GM18502 (cell line): ENCODE results near the gene VRK1.
A peak's percentile ranks its signal among the peaks of the same experiment; 100 is the strongest.
"Not testable (repeated sequence)": the region's sequence is repeated elsewhere in the genome, so short reads cannot be mapped to it uniquely, and the experiment has no call there.

ENCODE experiments used
- ATAC-seq: cut with Tn5 transposase; IDR thresholded peaks from one replicate; pipeline ENCODE4 v1.9.1; 2021; ENCODE audit warnings: mild to moderate bottlenecking; ENCODE audit not compliant: unreplicated experiment, poor library complexity

Gene VRK1, protein sequence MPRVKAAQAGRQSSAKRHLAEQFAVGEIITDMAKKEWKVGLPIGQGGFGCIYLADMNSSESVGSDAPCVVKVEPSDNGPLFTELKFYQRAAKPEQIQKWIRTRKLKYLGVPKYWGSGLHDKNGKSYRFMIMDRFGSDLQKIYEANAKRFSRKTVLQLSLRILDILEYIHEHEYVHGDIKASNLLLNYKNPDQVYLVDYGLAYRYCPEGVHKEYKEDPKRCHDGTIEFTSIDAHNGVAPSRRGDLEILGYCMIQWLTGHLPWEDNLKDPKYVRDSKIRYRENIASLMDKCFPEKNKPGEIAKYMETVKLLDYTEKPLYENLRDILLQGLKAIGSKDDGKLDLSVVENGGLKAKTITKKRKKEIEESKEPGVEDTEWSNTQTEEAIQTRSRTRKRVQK

GRCh38 chr14:96796851-96797581, at the start of gene VRK1:
Gene VRK1 (plus strand): TSS chr14:96797382. CDS start chr14:96833472, 36,090 bp downstream.
- ATAC-seq = peak; percentile 97

DNA sequence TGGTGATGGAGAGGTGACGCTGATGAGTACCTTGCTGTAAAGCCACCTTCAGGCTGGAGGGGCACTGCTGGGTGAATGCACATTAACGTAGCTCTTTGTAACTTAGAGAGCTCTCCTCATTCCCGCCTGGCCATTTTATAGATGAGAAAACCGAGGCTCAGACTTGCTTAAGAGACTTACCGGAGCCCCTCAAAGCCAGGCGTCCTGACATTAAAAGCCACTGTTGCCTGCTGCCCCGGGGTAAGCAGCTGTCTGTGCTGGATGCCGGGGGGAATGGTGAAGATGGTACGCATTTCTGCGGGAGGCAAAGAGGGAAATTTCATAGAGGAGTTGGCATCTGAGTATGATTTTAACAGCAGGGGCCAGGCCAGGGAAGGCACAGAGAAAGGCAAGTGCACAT, 49.6 kb upstream of the VRK1 start:
- ATAC-seq = no peak

- ATAC-seq = no peak
These were observed 48.8 kb upstream of the VRK1 start for GRCh38 chr14:96748362-96748761.

DNA sequence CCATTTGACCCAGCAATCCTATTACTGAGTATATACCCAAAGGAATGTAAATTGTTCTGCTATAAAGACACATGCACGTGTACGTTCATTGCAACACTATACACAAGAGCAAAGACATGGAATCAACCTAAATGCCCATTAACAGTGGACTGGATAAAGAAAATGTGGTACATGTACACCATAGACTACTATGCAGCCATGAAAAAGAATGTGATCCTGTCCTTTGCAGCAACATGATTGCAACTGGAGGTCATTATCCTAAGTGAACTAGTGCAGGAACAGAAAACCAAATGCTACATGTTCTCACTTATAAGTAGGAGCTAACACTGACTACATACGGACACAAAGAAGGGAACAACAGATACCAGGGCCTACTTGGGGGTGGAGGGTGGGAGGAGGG, 45.7 kb upstream of the VRK1 start:
- ATAC-seq = no peak

GRCh38 chr14:96752125-96752524, 45.1 kb upstream of the VRK1 start:
- ATAC-seq = no peak

DNA sequence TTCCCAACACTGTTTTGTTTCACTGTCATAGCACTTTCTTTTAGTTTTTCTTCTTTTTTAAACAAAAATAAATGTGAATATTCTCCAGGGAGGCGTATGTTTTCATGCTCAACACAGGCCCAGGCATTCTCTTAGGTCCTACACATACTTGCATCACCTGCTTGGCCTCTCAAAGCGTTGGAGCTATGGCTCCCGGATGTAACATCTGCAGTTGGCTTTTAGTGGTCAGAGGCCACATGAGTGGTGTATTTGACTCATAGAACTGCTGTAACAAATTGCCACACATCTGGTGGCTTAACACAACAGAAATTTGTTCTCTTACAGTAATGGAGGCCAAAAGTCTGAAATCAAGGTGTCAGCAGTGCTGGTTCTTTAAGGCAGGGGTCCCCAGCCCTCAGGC, 44.6 kb upstream of the VRK1 start:
- ATAC-seq = no peak

- ATAC-seq = no peak
These were observed 42.9 kb upstream of the VRK1 start for GRCh38 chr14:96754162-96754844.

- ATAC-seq = no peak
These were observed 42.4 kb upstream of the VRK1 start for GRCh38 chr14:96754845-96755184.

GRCh38 chr14:96756745-96757144, 40.4 kb upstream of the VRK1 start:
- ATAC-seq = no peak

DNA sequence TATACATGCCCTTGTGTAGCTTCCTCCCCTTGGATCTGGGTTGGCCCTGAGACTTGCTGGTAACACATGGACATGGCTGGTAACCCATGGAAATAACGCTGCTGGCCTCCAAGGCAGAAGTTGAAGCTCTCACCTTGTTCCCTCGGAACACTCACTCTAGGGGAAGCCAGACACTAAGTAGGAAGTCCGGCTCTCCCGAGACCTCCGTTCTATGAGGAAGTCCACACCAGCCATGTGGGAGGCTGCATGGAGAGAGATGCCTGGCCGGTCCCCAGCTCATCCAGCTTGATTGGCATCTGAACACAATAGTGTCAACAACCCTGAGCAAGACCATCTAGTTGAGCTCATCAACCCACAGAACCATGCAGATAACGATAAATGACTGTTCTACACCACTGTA, 39.7 kb upstream of the VRK1 start:
- no peak for ATAC-seq

- ATAC-seq = no peak
These were observed 36.1 kb upstream of the VRK1 start for GRCh38 chr14:96761066-96761465.

DNA sequence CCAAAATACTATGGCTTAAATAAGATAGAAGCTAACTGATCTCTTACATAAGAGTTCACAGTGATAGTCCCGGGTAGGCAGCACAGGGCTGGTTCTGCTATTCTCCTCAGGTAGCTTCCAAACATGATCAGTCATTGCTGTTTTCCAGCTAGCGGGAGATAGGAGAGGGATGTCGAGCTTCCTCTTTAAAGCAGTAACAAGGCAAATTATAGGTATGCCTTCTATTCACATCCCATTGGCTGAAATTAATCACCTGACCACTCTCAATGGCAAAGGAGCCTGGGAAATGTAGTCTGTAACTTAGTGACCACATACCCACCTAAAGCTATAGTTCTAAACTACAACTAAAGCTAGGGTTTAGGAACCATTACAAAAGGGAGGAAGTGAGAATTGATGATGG, 34.5 kb upstream of the VRK1 start:
- peak; percentile 100 for ATAC-seq

DNA sequence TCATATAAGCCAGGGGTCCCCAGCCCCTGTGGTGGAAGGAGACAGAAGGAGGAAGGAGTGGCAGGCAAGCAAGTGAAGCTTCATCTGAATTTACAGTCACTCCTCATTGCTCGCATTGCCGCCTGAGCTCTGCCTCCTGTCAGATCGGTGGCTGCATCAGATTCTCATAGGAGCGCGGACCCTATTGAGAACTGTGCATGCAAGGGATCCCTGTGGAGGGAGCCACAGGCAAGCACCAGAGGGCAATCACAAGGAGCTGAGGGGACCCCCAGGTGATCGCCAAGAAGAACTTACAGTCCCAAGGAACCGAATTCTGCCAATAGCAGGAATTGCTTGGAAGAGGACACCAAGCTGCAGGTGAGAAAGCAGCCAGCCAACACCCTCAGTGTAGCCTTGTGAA, 33.2 kb upstream of the VRK1 start:
- no peak for ATAC-seq

DNA sequence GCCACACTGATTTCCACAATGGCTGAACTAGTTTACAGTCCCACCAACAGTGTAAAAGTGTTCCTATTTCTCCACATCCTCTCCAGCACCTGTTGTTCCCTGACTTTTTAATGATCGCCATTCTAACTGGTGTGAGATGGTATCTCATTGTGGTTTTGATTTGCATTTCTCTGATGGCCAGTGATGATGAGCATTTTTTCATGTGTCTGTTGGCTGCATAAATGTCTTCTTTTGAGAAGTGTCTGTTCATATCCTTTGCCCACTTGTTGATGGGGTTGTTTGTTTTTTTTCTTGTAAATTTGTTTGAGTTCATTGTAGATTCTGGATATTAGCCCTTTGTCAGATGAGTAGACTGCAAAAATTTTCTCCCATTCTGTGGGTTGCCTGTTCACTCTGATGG, 32.0 kb upstream of the VRK1 start:
- not testable (repeated sequence) for ATAC-seq

DNA sequence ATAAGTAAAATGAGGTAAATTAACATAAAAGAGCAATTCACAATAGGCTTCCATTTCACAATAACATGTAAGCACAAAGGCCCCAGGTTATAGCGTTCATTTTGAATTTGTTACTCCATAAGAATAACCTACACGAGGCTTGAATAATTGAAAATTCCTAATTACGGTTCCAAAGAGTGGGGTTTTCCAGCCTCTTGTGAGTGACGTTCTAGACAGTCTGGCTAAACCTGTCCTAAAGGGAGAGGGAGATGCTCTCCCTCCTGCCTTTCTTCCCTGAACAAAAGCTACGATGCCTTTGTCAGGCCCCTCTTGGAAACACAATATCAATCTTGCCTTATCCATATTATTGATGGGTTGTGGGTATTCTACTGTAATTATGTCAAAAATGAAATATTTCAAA, 24.3 kb upstream of the VRK1 start:
- ATAC-seq = no peak

DNA sequence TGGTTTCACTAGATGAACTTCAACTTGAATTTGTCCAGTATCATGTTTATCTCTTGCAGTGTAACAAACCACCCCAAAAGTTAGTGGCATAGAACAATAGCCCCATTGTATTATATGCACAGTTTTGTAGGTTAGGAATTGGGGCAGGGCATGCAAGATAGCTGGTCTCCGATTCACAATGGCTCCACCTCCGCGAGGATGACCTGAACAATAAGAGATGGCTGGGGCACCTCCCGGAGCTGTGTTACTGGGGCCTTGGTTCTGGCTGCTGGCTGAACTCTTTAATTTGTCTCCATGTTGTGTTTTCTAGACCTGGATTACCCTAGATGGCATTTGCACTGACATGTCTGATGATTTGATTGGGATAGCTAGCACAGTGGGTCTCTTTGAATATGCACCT, 20.4 kb upstream of the VRK1 start:
- no peak for ATAC-seq

DNA sequence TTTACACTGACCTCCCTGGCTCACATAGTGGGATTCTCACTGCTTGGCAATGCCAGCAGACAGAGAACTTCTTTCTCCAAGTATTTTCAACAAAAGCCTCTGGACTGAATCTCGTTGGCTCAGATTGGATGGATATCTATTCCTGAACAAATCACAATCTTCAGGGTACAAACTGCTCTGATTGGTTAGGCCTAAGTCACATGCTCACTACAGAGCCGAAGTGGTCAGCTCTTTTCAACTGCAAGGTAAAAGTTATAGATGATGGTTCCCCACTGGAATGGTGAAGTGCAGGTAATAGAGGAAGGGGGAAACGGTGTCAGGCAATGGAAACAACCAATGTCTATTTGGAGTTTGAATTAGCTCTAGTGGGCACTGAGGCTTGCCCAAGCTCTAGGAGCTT, 16.7 kb upstream of the VRK1 start:
- ATAC-seq = no peak

GRCh38 chr14:96781371-96781770, 15.8 kb upstream of the VRK1 start:
- no peak for ATAC-seq

GRCh38 chr14:96782436-96782835, 14.7 kb upstream of the VRK1 start:
- ATAC-seq = no peak

GRCh38 chr14:96783043-96783914, 13.9 kb upstream of the VRK1 start:
- no peak for ATAC-seq

- no peak for ATAC-seq
These were observed 13.3 kb upstream of the VRK1 start for GRCh38 chr14:96783915-96784224.
